Ureter (tissue), 1 donor: ENCODE data around the gene STYXL2. TPM values are rescaled to one million over a fixed set of nuclear protein-coding genes. Genes with fewer than 3 reads are reported as not detected.

Experiments
- DNase-seq: peaks from one replicate; pipeline ENCODE4 v3.0.0-alpha.2; 2020; ENCODE audit warnings: low spot score
- total RNA-seq: library from RNA; stranded (reverse); gene quantifications from one replicate; pipeline ENCODE4 v1.2.4, GENCODE V29; 2023
- donor health status: DM: yes; HTN: yes; CAD: no.

Gene STYXL2
- total RNA-seq, 1 donor from 2014 or later, result not detected

GRCh38 chr1:167136191-167136614 lies 42.3 kb downstream of the STYXL2 start:
- DNase-seq, result no peak

- no peak for DNase-seq
These were observed 42.9 kb downstream of the STYXL2 start for GRCh38 chr1:167136806-167137205.

DNA sequence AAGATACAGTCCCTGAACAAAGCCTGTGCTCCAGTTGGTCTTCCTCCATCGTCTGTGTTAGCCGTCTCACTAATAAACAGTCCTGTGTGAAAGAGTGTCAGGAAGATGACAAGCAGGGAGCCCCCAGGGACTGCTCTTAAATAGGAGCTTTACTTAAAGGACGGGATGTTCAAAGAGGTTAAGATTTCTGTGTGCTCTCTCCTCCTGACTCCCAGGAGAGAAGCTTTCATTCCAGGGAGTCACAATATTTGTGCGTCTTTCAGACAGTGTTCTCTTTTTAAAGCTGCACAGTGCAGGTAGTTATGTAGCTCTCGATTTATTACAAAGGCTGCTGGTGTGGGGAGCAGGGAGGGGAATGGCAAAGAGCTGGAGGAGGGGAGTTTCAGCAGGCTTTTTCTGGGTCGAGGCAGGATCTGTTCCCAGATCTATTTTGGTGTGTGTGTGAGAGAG lies 43.5 kb downstream of the STYXL2 start:
- no peak for DNase-seq

DNA sequence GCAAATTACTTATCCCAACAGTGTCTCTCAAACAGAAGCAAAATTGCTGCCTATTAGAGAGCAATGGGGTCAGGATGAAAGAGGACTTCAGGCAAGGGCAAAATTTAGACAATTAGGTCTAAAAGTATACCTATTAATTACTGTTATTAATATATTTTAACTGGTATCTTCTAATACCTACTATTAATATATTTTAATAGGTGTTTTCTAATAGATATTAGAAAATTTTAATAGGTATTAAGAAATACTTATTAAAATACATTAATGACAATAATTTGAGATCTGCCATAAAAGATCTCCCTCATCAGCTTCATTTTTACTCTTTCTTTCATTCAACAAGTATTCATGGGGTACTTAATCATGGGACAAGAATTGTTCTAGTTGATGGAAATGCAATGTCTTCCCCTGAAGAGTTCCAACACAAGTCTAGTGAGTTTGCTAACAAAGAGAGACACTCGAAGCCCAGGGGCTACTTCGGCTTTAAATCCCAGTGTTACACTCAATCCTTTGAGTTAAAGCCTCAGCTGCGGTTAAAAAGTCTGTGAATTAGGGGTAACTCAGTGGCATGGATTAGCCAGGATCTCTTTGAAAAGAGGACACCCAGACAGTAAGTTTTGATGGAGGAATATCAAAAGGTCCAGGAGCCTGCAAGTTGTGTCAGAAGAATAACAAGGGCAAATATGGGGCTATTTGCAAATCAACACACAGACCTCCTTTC lies 44.1 kb downstream of the STYXL2 start:
- DNase-seq, result no peak

- no peak for DNase-seq
These were observed 44.8 kb downstream of the STYXL2 start for GRCh38 chr1:167138703-167139102.

- DNase-seq, result no peak
These were observed 48.1 kb downstream of the STYXL2 start for GRCh38 chr1:167141963-167142362.

Other genes starting within 250 kb of the STYXL2 start
- gene TADA1, start 217.8 kb upstream of the STYXL2 start, total RNA-seq, result 11.1 TPM
- 14.2 TPM for gene ILDR2, start 118.5 kb upstream of the STYXL2 start, total RNA-seq
- 1.1 TPM for gene MAEL, start 104.8 kb upstream of the STYXL2 start, total RNA-seq
- 0.16 TPM for gene GPA33, start 3.7 kb upstream of the STYXL2 start, total RNA-seq
- 31.5 TPM for gene POU2F1, start 126.8 kb downstream of the STYXL2 start, total RNA-seq